ENCODE results near the gene OGDHL. TPM values are rescaled to one million over a fixed set of nuclear protein-coding genes. Genes with fewer than 3 reads are reported as not detected.

OGDHL gene
- total RNA-seq, 1 experiment from 2014 or later: 22.6 TPM

- Mint-ChIP-seq H3K36me3 (ENCODE audit: insufficient read depth in 1 of 3, low read depth in 3 of 3) (no peaks in the 10 kb centered on the region; a peak in 1 of 7 replicates), H3K9me3 (peaks cover 0 to 9% of the 10 kb centered on the region in 2 experiments; a peak in 2 of 5 replicates), H3K4me1 (peaks cover 16 to 22% of the 10 kb centered on the region in 2 experiments), H3K27ac (no peak overlapping the region), H3K27me3 (ENCODE audit: low read depth) (peaks cover 95% of the 10 kb centered on the region), H3K4me3 (no peak overlapping the region)
- TF ChIP-seq, protein P1, sequence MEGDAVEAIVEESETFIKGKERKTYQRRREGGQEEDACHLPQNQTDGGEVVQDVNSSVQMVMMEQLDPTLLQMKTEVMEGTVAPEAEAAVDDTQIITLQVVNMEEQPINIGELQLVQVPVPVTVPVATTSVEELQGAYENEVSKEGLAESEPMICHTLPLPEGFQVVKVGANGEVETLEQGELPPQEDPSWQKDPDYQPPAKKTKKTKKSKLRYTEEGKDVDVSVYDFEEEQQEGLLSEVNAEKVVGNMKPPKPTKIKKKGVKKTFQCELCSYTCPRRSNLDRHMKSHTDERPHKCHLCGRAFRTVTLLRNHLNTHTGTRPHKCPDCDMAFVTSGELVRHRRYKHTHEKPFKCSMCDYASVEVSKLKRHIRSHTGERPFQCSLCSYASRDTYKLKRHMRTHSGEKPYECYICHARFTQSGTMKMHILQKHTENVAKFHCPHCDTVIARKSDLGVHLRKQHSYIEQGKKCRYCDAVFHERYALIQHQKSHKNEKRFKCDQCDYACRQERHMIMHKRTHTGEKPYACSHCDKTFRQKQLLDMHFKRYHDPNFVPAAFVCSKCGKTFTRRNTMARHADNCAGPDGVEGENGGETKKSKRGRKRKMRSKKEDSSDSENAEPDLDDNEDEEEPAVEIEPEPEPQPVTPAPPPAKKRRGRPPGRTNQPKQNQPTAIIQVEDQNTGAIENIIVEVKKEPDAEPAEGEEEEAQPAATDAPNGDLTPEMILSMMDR (conservative IDR thresholded peaks at IDR 0.05): no peak
- H3T11ph ChIP-seq (ENCODE audit: low read length): no peak overlapping the region
- no peaks in the 10 kb centered on the region for H3K23me2 ChIP-seq (ENCODE audit: insufficient read length, low read depth, low read length, poor library complexity, severe bottlenecking)
- H4K20me1 ChIP-seq (ENCODE audit: control insufficient read depth, insufficient read depth, insufficient read length): no peaks in the 10 kb centered on the region
- no peaks in the 10 kb centered on the region for H3K9me3 ChIP-seq (ENCODE audit: control insufficient read depth, low read depth, low read length)
- no peak overlapping the region for H2BK120ac ChIP-seq (ENCODE audit: low read depth, low read length, poor library complexity, severe bottlenecking)
- no peak overlapping the region for H3K27ac ChIP-seq (ENCODE audit: insufficient read length, low read depth, low read length)
- no peak overlapping the region for H3K18ac ChIP-seq (ENCODE audit: insufficient read length, low read depth, low read length)
- H4K5ac ChIP-seq (ENCODE audit: insufficient read length, low read depth, low read length): no peak overlapping the region
- H4K8ac ChIP-seq (replicated peaks; ENCODE audit: insufficient read length, low read depth, low read length): no peak overlapping the region
- peaks cover 34% of the 10 kb centered on the region for H3K27me3 ChIP-seq (ENCODE audit: insufficient read depth, low read length)
- H2BK12ac ChIP-seq (ENCODE audit: insufficient read length, low read depth, low read length): no peak overlapping the region
- H3K4me1 ChIP-seq (ENCODE audit: insufficient read depth, low read length): peaks cover 2% of the 10 kb centered on the region; the same call in 1 of the 2 replicates
- H3K56ac ChIP-seq (ENCODE audit: insufficient read length, low read depth, low read length): no peak overlapping the region
- H2AK5ac ChIP-seq (ENCODE audit: insufficient read length, low read length): no peak overlapping the region
- no peak overlapping the region for H3K9ac ChIP-seq (ENCODE audit: extremely low read depth, insufficient read length, low read length)
- no peak overlapping the region for H2AFZ ChIP-seq (ENCODE audit: low read length)
- no peak overlapping the region for H2BK5ac ChIP-seq (ENCODE audit: insufficient read length, low read length)
- WGBS (ENCODE audit: extremely low coverage, insufficient read length, low lambda C conversion rate): no CpG with 5 or more reads among the region's 7 CpGs
- no peak for DNase-seq
- H2BK20ac ChIP-seq (ENCODE audit: low read depth, low read length, poor library complexity, severe bottlenecking): no peak overlapping the region
- H3K79me1 ChIP-seq (ENCODE audit: insufficient read depth, low read depth, low read length, poor library complexity, severe bottlenecking): no peaks in the 10 kb centered on the region
- H3K23ac ChIP-seq (ENCODE audit: insufficient read length, low read depth, low read length): no peak overlapping the region
- H3K4ac ChIP-seq (ENCODE audit: low read depth, low read length): no peak overlapping the region
- no peak overlapping the region for H3K14ac ChIP-seq (ENCODE audit: insufficient read depth, low read length)
- no peak overlapping the region for H3K4me2 ChIP-seq (ENCODE audit: insufficient read depth, insufficient read length, low read length)
- H4K91ac ChIP-seq (ENCODE audit: insufficient read length, low read depth, low read length): no peak overlapping the region
- H2BK15ac ChIP-seq (ENCODE audit: low read depth, low read length): no peak overlapping the region
- no peaks in the 10 kb centered on the region for H3K79me2 ChIP-seq (ENCODE audit: insufficient read depth, low read length)
Observed at GRCh38 chr10:49696311-49696710, 65.8 kb downstream of the OGDHL start.

Measured in H9 (cell line).